Glomerular visceral epithelial cell (primary cell): ENCODE measurements around the gene SMOC2.
"Not testable (repeated sequence)": the region's sequence is repeated elsewhere in the genome, so short reads cannot be mapped to it uniquely, and the experiment has no call there.

Experiments used
- DNase-seq: peaks from one replicate; pipeline ENCODE4 v3.0.0-alpha.2; 2016; ENCODE audit errors: extremely low spot score

SMOC2 gene

DNA sequence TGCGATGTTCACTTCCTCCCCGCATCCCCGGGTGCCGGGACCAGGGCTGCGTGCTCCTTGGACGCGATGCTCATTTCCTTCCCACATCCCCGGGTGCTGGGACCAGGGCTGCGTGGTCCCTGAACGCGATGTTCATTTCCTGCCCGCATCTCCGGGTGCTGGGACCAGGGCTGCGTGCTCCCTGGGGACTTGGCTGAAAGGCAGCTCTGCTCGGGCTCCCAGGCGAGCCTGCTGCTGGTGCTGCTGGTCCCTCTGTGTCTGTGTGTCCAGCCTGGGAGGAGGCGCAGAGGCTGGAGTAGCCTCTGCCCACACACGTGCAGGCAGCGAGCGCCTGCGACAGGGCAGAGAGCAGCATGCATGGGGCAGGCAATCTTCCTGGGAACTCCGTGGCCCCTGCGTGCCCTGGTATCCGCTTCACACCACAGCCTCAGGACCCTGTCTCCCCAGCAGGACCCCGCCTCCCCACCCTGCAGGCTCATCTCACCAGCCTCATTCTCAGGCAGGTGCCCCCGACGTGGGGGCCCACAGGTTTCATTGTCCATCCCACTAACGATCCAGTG lies 132.4 kb downstream of the SMOC2 start:
- not testable (repeated sequence) for DNase-seq

DNA sequence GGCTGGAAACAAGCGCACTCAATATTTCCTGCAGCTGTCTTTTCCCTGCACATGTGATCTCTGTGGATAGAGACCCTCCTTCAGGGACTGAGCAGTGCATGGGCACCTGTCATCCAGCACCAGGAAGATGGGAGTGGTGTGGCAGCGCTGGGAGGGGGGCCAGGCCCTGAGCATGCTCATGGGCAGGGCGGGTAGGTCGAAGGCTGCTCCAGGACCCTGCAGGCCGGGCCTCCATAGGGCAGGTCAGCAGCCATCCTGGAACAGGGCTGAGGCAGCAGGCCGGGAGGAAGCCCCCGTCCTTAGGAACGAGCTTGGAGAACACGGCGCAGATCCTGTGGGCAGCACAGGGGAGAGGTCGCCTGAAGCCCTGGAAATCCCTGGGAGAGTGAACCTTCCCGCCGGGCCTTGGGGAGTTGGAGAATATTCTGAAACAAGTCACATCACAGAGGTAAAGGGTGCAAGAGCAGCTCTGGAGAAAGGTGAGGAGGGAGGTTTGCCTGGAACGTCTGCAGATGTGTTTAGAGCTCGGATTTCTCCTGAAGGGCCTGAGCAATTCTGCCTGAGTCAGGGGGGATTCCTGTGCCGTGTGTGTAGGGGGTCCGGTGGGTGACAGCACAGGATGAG lies 133.2 kb downstream of the SMOC2 start:
- no peak for DNase-seq

DNA sequence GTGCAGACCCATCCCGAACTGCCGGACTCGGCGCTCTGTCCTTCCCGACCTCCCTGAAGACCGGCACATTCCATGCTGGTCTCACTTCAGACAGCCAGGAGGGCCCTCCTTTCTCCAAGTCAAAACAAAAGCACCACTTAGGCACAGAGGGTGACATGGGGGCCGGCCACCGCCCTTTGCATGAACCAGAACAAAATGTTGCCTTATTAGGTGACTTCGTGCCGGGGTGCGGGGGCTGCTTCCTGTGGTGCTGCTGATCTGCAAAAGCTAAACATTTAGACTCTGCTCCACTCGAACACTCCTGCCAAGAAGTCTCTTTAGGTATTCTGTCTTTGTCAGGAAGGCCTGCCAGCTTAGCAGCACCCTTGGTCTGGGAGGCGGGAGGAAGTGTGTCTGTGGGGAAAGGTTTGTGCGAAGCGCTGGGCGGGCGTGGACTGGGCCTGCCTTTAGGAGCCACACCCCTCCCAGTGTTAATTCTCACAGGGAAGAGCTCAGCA lies 133.8 kb downstream of the SMOC2 start:
- DNase-seq = no peak

DNA sequence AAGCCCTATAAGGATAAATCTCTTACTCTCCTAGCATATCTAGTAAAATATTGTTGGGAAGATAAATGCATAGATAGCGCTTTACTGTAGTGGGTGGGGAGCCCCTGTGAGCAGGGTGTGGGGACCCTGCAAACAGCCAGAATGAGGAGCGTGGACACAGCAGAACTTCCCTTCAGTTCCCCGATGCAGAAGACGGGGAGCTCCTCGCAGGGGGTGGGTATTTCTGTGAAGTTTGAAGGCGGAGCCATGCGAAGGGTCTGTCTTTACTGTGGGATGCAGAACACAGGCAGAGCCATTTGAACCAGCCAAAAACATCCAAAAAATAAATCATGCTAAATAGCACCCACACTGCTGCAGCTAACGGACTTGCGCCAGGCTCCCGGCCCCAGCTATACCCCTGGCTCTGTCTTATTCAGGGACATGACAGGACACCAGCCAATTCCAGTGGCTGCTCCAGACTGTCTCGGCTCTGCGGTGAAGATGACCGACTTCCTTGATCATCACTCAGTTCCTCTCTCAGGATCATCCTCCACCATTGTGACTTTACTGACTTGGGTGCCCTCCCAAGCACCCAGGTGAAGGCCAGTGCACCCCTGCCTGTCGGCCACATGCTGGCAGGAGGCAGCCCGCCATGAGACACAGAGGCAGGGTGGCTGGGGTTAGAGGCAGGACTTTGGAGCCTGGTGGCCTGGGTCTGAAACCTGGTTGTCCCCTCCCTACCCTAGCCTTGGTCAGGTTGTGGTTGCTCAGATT lies 134.5 kb downstream of the SMOC2 start:
- no peak for DNase-seq

DNA sequence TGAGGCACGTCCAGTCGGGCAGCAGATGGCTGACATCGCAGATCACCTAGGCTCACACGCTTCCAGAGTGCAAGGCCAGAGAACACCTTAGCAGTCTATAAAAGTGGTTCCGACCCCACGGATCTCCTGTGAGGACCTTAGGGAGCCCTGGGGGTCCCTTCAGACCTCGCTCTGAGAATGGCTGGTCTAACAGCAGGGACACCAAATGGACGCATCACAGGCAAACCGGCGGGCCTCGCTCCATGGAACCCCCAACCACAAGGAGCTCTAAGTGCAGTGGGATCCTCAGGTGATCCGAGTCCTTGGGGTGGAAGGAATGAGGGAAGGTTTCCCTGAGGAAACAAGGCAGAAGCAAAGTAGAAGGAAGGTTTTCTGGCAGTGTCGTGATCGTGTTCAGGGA lies 135.4 kb downstream of the SMOC2 start:
- DNase-seq = no peak

DNA sequence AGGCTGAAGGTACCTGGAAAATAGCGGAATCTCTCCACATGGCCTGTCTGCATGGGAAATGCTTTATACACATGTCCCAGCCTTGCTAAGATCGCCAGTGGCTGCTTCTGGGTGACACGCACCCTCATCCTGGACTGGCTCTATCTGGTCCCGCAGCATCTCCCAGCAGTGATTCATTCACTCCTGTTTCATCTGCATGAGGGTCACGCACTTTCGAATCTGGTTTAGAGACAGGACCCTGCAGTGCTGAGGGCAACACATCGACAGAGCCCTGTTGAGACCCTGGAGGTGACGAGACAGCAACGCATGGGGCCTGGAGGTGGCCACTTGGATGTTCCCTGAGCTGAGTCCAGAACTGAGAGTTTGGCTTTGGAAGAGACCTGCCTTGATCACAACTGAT lies 136.5 kb downstream of the SMOC2 start:
- no peak for DNase-seq

DNA sequence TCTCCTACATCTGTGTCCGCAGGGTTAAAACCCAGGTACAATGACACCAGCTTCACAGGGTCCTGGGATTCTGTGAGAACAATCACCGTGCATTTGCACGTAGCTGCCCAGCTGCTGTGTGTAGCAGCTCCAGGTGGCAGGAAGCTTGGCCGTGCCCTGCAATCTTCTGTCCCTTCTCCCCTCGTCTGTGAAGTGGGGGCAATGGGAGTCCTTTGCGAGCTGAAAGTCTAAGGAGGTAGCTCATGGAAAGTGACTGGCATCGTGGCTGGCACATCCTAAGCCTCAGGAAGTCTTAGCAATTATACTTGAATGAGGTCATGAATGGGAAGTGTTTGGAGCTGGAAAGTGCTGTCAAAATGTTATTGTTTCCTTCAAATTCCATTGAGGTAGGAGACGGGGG lies 137.1 kb downstream of the SMOC2 start:
- DNase-seq = no peak

DNA sequence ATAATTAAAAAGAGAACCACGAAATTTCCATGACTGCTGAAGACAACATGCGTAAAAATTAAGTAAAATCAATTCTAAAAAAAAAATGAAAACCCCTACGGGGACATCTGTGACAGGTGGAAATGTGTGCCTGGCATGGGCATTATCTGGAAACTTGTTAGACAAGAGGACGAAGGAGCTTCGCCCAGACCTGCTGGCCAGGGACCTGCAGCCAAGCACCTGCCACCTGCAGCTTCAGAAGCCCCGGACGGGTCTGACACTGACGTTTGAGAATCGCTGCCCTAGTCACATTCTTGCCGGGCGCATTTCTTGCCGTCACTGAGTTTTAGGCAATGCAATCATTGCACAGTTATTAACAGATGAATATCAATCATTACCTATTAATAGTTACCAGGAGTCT lies 140.3 kb downstream of the SMOC2 start:
- DNase-seq = no peak

DNA sequence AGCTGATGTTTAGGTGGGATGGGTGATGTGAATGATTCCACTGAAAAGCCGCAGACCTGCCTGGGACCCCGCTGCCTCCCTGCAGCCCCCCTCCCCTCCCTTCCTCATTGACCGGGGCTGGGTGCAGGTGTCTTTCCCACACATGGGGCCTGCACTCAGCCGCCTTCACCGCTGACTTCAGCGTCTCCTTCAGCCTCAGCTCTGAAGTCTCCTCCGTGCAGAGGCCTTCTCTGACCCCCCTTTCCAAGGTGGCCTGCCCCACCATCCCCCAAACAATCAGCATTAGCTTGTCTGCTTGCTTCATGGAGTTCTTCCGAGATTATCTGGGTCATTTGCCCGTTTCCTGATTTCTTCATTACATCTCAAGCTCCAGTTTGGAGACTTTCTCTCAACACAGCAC lies 140.7 kb downstream of the SMOC2 start:
- no peak for DNase-seq

DNA sequence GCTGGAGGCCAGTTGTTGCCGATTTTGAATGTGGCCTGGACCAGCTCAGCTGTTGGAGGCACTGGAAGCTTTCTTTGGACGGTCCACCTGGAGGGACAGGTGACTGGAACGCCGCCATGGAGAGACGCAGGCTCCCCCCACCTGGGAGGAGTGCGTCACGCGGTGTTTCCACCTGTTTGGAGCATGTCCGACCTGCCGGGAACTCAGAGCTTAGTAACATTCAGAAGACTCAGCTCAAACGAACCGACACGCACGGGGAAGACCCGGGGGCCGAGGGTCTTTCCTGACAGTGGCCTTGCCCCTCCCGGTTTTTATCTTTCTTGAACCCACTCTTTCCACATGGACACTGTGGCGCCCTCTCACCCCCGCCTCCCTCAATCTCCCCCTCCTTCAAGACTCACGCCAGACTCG lies 141.6 kb downstream of the SMOC2 start:
- DNase-seq = no peak

DNA sequence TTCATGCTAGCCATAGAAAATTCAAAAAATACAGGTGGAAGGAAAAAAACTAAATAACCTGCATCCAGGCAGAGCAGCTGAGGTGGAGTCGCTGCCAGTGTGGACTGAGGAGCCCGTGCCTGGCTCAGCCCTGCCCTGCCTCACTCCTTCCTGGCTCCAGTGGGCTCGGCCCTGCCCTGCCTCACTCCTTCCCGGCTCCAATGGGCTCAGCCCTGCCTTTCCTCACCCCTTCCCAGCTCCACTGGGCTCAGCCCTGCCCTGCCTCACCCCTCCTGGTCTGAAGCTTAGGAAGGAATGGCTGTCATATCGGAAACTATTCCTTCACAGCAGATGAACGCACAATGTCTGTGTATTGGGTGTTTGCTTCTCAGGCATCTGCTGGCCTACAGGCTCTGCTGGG lies 142.1 kb downstream of the SMOC2 start:
- DNase-seq = no peak

DNA sequence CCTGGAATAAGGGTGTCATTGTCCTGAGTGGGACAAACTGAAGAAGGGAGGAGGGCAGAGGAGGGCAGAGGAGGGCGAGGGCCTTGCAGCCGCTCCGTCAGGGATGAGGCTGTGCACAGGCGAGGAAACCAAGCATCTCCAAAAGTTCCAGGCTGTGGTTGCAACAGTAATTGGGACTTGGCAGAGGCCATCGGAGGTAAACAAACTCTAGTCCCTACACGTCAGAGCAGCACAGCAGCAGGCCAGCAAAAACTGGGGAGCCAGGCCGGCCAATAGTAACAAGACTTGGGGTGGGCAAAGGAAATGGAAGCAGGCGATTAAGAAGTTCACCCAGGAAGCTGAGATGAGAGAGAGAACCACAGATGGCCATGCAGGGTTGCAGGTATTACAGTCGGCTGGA lies 142.8 kb downstream of the SMOC2 start:
- no peak for DNase-seq

DNA sequence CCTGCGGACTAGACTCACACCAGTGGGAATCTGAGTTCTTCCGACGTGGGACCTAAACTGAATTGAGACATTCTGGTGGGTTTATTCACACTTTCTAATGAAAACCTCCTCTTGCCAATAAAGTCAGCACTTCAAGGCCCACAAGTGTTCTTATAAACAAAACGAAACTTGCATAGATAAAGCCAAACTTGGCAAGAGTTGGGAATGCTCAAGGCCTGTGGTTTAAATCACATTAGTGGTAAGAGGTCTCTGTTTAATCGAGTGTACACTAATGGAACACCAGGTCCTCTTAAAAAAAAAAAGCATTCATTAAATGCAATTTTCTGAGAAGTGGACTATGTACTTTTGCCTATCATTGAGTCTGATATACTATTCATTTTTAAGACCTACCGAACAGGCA lies 143.3 kb downstream of the SMOC2 start:
- no peak for DNase-seq

DNA sequence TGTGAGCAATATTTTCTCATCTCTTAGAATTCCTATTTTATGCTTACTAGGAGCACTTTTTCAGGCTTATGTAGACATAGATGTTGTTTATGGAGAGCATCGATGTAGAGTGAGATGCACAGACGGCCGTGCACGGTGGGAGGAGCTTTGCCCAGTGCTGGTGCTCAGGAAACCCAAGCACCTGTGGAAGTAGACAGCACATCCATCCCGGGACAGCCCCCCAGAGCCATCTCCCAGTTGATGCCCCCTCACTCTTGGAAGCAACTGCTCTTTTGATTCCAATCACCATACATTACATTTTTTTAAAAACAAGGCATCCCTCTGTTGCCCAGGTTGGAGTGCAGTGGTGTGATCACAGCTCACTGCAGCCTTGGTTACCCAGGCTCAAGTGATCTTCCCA lies 143.7 kb downstream of the SMOC2 start:
- DNase-seq = no peak

DNA sequence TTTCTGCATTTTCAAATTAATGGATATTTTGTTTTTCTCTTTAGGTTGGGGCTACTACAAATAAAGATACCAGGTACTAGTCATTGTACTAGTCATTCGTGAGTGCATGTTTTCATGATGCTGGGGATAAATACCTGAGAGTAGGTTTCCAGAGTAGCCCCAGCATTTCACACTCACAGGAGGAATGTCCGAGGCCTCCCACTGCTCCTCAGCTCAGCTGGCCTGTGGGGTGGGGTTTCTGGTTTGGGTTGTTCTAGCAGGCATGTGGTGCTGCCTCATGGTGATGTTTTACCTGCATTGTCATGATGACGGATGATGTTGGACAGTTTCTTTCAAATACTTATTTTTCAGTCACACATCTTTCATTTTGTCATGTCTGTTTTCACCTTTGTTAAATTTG lies 144.5 kb downstream of the SMOC2 start:
- DNase-seq = no peak

DNA sequence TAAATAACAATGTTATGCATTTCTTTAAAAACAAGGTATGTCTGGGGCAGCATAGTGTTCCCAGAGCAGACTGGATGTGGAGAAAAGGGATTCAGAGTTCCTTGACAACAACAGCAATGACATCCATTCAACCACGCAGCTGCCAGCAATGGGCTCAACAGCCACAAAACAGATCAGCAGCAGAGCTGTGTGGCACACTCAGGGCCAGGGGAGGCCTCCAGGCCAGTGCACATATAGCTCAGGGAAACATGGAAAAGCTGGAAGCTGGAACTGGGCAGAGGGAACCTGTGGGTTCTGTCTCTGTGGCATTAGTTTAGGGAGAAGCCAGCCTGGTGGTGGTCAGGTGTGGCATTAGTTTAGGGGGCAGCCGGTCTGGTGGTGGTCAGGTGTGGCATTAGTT lies 148.3 kb downstream of the SMOC2 start:
- DNase-seq = no peak

DNA sequence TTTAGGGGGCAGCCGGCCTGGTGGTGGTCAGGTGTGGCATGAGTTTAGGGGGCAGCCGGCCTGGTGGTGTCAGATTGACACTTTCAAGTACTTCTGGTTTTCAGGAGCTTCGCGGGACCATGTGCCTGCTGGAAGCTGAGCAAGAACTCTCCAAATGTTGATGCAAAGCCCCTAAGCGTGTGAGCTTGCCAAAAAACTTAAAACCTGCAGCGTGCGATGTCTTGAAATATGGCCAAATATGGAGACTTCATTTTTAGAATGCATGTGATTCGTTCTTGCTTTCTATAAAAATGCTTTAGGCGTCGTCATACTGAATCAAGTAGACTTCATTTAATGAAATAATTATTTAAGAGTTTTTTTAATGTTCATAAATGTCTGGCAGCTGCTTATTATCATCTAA lies 149.4 kb downstream of the SMOC2 start:
- no peak for DNase-seq

DNA sequence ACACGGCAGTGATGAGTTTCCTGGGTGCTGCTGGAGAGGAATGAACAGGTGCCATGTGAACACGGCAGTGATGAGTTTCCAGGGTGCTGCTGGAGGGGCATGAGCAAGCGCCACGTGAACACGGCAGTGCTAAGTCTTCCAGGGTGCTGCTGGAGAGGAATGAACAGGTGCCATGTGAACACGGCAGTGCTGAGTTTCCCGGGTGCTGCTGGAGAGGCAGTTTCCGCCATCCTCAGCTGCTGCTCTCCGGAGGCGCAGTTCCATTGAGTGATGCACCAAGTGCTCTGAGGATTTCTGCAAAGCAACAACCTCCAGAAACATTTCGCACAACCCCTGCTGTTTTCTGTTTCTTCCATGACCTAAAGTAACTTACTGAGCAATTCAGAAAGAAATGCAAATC lies 155.4 kb downstream of the SMOC2 start:
- no peak for DNase-seq

DNA sequence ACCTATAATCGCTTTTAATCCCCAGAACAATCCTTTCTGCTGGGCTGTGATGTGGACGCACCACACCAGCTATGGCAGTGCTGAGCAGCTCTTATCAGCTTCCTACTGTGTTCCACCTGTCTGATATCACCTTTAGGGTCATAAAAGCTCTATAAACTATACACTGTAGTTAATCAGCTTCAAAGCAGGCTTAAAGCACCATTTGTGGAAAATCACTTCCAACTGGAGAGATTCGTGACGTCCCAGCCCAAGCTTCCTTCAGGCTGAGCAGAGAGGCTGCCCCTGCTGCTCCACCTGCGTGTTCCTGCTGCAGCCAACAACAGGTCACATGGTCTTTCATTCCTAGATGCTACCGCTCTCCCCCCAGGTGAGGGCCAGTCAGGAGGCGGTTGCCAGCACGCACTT lies 156.5 kb downstream of the SMOC2 start:
- DNase-seq = no peak

DNA sequence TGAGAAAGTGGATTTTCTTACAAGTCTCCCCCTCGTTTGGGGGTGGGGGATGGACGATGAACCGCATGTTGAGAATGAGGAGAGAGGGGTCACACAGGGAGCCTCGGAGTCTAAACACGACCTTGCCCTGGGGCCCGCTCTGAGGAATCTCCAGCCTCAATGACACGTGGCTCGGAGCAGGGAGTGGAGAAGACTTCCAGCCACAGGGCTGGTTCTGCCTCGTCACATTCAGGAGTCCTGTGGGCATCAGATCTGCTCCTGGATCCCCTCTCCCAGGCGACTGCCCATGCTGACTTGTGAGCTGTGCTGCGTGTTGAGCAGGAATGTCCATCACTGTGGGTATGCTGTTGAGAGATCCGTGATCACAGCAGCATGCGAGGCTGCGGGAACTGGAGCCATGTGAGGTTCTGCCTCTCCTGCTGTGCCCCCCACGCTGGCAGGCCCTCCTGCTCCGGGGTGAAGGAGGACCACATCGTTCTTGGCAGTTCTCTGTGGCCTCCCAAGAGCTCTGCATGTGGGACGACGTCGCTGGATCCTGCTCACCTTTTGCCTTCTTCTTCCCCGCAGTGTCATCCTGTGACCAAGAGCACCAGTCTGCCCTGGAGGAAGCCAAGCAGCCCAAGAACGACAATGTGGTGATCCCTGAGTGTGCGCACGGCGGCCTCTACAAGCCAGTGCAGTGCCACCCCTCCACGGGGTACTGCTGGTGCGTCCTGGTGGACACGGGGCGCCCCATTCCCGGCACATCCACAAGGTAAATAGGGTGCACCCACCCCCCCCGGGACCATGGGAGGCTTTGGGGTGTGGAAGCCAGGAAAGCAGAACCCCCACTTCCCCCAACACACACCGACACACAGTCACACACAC lies 157.5 kb downstream of the SMOC2 start:
- DNase-seq = no peak

DNA sequence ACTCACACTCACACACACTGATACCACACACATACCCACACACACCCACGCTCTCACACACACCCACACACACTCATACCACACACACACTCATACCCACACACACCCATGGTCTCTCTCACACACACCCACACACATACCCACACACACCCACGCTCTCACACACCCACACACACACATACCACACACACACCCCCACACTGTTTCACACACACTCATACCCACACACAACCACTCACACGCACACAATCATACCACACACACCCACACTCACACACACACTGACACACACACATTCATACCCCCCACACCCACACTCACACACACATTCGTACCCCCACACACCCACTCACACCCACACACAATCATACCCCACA lies 158.1 kb downstream of the SMOC2 start:
- DNase-seq = no peak

DNA sequence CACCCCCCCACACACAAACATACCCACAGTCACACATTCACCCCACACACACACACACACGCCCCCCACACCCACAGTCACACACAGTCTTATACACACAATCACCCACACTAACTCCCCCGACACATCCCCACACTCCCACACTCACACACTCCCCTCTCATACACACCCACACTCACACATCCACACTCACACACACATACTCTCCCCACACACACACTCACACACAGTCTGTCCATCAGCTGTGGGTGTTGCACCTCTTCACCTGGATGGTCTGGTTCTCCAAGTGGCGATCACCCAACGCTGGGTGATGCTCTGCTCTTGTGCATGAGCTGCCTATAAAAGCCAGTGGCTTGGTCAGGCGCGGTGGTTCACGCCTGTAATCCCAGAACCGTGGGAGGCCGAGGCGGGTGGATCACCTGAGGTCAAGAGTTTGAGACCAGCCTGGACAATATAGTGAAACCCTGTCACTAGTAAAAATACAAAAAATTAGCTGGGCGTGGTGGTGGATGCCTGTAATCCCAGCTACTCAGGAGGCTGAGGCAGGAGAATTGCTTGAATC lies 158.9 kb downstream of the SMOC2 start:
- no peak for DNase-seq
